ENCODE measurements around the gene SLC43A3. TPM values are rescaled to one million over a fixed set of nuclear protein-coding genes. Genes with fewer than 3 reads are reported as not detected.

Gene SLC43A3
- total RNA-seq, 4 donors from 2014 or later: 40.9 to 75.9 (median 60.0) TPM

DNA sequence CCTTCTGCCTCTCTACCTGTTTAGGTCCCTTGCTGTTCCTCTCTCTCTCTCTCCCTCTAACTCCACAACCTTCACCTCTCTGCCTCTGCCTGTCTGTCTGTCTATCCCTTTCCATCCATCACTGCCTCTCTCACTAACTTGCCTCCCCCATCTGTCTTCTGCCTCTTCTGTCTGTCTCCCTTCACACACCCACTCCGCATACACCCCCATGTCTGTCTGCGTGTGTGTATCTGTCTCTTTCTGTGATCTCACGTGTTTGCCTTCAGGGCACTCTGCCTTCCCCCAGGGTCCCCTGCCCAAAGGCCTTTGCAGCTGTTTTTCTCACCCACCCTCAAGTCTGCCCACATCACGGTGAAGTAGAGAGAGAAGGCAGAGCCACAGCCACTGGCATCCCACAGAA lies 41.4 kb upstream of the SLC43A3 start:
- no peaks in the 10 kb centered on the region for H3K36me3 ChIP-seq
- H3K4me3 ChIP-seq: no peak overlapping the region
- H3K27me3 ChIP-seq: peaks cover 42% of the 10 kb centered on the region
- ATAC-seq: no peak
- H3K9me3 ChIP-seq: no peaks in the 10 kb centered on the region
- H3K27ac ChIP-seq: no peak overlapping the region
- TF ChIP-seq POLR2A (IDR thresholded peaks at IDR 0.05) (no peak), EP300 (IDR thresholded peaks at IDR 0.05) (no peak), POLR2AphosphoS5 (IDR thresholded peaks at IDR 0.05) (no peak)
- TF ChIP-seq, protein P1, sequence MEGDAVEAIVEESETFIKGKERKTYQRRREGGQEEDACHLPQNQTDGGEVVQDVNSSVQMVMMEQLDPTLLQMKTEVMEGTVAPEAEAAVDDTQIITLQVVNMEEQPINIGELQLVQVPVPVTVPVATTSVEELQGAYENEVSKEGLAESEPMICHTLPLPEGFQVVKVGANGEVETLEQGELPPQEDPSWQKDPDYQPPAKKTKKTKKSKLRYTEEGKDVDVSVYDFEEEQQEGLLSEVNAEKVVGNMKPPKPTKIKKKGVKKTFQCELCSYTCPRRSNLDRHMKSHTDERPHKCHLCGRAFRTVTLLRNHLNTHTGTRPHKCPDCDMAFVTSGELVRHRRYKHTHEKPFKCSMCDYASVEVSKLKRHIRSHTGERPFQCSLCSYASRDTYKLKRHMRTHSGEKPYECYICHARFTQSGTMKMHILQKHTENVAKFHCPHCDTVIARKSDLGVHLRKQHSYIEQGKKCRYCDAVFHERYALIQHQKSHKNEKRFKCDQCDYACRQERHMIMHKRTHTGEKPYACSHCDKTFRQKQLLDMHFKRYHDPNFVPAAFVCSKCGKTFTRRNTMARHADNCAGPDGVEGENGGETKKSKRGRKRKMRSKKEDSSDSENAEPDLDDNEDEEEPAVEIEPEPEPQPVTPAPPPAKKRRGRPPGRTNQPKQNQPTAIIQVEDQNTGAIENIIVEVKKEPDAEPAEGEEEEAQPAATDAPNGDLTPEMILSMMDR (IDR thresholded peaks at IDR 0.05): no peak
- H3K4me1 ChIP-seq: no peaks in the 10 kb centered on the region
- WGBS, 2 donors (ENCODE audit: low coverage in 1 of 2): 57 to 64% methylated on average over 3 to 4 of the region's 4 CpGs

DNA sequence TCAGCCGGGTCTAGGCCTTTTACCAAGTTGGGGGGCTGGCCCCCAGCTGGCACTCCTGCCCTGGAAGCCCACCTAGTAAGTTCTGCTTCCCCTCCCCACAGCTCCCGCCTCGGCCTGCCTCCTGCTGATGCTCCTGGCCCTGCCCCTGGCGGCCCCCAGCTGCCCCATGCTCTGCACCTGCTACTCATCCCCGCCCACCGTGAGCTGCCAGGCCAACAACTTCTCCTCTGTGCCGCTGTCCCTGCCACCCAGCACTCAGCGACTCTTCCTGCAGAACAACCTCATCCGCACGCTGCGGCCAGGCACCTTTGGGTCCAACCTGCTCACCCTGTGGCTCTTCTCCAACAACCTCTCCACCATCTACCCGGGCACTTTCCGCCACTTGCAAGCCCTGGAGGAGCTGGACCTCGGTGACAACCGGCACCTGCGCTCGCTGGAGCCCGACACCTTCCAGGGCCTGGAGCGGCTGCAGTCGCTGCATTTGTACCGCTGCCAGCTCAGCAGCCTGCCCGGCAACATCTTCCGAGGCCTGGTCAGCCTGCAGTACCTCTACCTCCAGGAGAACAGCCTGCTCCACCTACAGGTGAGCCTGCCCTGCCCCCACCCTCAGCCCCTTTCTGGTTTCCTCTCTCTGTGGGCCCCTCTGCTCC lies 40.7 kb upstream of the SLC43A3 start:
- no peak overlapping the region for H3K27ac ChIP-seq
- TF ChIP-seq POLR2A (IDR thresholded peaks at IDR 0.05) (no peak), POLR2AphosphoS5 (IDR thresholded peaks at IDR 0.05) (no peak), EP300 (IDR thresholded peaks at IDR 0.05) (no peak)
- TF ChIP-seq, protein P1 (IDR thresholded peaks at IDR 0.05): no peak
- H3K4me3 ChIP-seq: no peak overlapping the region
- H3K36me3 ChIP-seq: no peaks in the 10 kb centered on the region
- ATAC-seq: no peak
- no peaks in the 10 kb centered on the region for H3K9me3 ChIP-seq
- WGBS, 2 donors (ENCODE audit: low coverage in 1 of 2): 73% methylated on average over 4 of the region's 23 CpGs; no CpG with 5 or more reads in 1 of the 2 donors
- peaks cover 40% of the 10 kb centered on the region for H3K27me3 ChIP-seq
- H3K4me1 ChIP-seq: no peaks in the 10 kb centered on the region

DNA sequence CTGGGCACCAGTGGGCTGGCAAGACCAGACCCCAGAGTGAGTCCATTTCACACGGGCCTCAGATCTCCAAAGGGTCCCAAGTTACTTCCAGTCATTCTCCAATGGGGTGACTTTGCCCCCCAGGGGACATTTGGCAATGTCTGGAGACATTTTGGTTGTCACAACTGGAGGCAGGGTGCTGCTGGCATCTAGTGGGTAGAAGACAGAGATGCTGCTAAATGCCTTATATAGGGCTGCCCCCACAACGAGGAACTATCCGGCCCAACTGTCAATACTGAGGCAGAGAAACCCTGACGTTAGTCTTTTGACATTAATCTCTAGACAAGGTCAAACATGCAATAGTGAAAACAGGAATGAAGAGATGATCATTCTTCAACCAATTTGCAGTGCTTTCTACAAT lies 39.8 kb upstream of the SLC43A3 start:
- no peaks in the 10 kb centered on the region for H3K36me3 ChIP-seq
- WGBS, 2 donors (ENCODE audit: low coverage in 1 of 2): 46 to 60% methylated on average over 3 to 4 of the region's 4 CpGs

DNA sequence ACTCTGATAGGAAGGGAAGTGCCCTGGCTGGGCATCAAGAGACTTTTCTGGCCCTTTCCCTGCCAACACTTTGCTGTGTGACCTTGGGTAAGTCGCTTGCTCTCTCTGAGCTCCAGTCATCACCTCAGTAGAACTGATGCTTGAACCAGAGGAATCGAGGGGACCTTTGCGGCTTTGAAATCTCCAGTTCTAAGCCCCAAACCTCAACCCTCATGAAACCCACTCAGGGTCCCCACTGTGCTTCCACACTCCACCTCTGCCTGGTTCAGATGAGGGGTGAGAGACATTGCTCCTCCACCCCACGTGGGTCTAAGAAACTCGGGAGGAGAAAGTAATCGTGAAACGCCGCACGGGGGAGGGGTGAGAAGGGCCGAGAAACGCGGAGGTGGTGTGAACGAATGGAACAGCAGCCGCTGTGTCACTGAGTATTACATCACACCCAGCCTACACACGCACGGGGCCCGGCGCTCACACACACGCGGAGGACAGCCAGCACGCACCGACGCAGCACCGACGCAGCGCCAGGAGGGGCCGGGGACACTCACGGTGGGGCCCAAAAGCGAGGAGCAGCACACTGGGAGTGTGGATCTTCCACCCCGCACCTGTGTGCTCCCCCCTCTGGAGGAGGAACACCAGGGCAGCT lies 37.7 kb upstream of the SLC43A3 start:
- H3K4me1 ChIP-seq: peaks cover 0 to 17% (median 8%) of the 10 kb centered on the region in 3 donors
- WGBS, 2 donors (ENCODE audit: low coverage in 1 of 2): 69% methylated on average over 3 of the region's 30 CpGs; no CpG with 5 or more reads in 1 of the 2 donors
- H3K36me3 ChIP-seq: no peaks in the 10 kb centered on the region
- peaks cover 57% of the 10 kb centered on the region for H3K27me3 ChIP-seq
- no peak overlapping the region for H3K4me3 ChIP-seq
- TF ChIP-seq POLR2AphosphoS5 (IDR thresholded peaks at IDR 0.05) (no peak), POLR2A (IDR thresholded peaks at IDR 0.05) (no peak), EP300 (IDR thresholded peaks at IDR 0.05) (no peak)
- TF ChIP-seq, protein P1 (IDR thresholded peaks at IDR 0.05): no peak
- no peak for ATAC-seq
- no peaks in the 10 kb centered on the region for H3K9me3 ChIP-seq
- no peak overlapping the region for H3K27ac ChIP-seq

More for the DNA sequence above, 39.8 kb upstream of the SLC43A3 start:
- H3K27ac ChIP-seq: no peak overlapping the region
- H3K4me3 ChIP-seq: no peak overlapping the region
- TF ChIP-seq EP300 (IDR thresholded peaks at IDR 0.05) (no peak), POLR2A (IDR thresholded peaks at IDR 0.05) (no peak), POLR2AphosphoS5 (IDR thresholded peaks at IDR 0.05) (no peak)
- TF ChIP-seq, protein P1 (IDR thresholded peaks at IDR 0.05): no peak
- ATAC-seq: no peak
- H3K9me3 ChIP-seq: no peaks in the 10 kb centered on the region
- no peaks in the 10 kb centered on the region for H3K4me1 ChIP-seq
- H3K27me3 ChIP-seq: peaks cover 43% of the 10 kb centered on the region

All from gastroesophageal sphincter (tissue), 4 donors.